22Rv1 (cell line): ENCODE measurements around the gene FLT4.
"Not testable (repeated sequence)": the region's sequence is repeated elsewhere in the genome, so short reads cannot be mapped to it uniquely, and the experiment has no call there.

Experiments used
- H3K27ac ChIP-seq: fragments of 450-650 bp; 2 replicates; pipeline ENCODE4 v1.5.1; 2017
- ZFX ChIP-seq: fragments of 450-650 bp; IDR thresholded peaks from 2 replicates; pipeline ENCODE4 v1.6.1; 2017; ENCODE audit warnings: antibody characterized with exemption, borderline replicate concordance
- TF ChIP-seq, protein P1 (sequence below): fragments of 450-650 bp; IDR thresholded peaks from 2 replicates; pipeline ENCODE4 v1.5.1; 2017; ENCODE audit warnings: mild to moderate bottlenecking

FLT4 gene

DNA sequence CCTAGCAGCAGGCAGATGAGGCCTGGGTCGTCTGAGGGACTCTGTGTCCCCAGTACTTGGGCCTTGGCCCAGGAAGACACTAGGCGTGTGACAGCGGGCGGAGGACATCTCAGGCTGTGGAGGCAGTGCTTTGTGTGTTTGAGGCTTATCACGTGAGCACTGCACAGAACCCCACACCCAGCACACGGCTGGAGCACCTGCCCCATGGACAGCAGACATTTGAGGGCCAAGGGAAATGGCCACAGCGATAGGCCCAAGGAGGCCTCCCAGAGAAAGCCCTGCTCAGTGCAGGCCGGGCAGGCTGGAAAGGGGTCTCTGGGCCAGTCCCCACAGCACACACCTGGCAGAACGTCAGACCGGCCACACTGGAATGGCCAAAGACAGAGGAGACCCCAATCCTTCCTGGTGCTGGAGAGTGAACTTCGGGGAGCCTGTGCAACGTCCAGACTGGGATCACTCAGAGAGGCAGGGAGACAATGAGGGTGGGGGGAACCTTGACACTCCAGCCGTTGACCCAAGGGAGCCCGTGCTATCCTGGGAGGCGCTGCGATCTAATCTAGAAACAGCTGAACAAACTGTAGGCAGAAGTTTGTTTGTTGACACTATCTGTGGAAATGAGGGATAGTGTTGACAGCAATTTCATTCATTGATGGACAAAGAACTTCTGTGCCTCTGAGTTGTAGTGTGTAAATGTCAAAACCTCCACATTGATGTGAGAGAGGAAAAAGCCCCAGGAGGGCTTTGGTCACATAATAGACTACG, 19.6 kb upstream of the FLT4 start:
- no peak for TF ChIP-seq ZFX
- TF ChIP-seq, protein P1, sequence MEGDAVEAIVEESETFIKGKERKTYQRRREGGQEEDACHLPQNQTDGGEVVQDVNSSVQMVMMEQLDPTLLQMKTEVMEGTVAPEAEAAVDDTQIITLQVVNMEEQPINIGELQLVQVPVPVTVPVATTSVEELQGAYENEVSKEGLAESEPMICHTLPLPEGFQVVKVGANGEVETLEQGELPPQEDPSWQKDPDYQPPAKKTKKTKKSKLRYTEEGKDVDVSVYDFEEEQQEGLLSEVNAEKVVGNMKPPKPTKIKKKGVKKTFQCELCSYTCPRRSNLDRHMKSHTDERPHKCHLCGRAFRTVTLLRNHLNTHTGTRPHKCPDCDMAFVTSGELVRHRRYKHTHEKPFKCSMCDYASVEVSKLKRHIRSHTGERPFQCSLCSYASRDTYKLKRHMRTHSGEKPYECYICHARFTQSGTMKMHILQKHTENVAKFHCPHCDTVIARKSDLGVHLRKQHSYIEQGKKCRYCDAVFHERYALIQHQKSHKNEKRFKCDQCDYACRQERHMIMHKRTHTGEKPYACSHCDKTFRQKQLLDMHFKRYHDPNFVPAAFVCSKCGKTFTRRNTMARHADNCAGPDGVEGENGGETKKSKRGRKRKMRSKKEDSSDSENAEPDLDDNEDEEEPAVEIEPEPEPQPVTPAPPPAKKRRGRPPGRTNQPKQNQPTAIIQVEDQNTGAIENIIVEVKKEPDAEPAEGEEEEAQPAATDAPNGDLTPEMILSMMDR, result no peak
- H3K27ac ChIP-seq, result no peak overlapping the region

DNA sequence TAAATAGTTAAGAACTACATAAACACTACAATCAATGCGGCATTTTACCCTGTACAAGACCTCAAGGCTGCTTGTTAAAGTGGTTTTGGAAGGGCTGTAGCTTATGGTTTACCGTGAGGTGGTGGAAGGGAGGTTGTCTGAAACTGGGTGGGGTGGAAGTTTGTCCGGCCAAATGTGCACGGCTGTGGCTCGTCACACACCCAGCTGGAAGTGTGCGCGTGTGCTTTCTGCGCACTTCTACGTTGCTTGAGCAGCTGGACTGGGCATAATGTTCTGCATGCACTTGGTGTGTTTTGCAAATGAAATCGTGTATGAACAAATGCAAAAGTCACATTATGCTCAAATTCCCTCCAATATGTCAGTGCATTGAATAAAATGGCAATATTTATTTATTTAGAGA, 17.4 kb upstream of the FLT4 start:
- TF ChIP-seq, protein P1, result no peak
- no peak for TF ChIP-seq ZFX
- H3K27ac ChIP-seq, result no peak overlapping the region

DNA sequence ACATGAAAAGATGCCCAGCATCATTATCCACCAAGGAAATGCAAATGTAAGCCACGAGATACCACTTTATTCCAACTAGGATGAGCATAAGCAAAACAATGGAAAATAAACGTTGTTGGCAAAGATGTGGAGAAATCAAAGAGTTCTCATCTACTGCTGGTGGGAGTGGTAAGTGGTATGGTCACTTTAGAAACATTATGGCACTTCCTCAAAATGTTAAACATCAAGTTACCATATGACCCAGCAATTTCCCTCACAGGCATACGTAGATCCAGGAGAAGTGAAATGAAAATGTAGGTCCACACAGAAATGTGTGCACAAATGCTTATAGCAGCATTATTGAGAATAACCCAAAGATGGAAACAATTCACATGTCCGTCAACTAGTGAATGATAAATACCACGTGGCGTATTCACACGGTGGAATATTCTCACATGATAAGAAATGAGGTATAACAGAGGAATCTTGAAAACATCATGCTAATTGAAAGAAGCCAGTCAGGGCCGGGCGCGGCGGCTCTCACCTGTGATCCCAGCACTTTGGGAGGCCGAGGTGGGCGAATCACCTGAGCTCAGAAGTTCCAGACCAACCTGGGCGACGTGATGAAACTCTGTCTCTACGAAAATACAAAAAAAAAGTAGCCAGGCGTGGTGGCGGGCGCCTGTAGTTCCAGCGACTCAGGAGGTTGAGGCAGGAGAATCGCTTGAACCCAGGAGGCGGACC, 16.4 kb upstream of the FLT4 start:
- no peak for TF ChIP-seq ZFX
- TF ChIP-seq, protein P1, result no peak

DNA sequence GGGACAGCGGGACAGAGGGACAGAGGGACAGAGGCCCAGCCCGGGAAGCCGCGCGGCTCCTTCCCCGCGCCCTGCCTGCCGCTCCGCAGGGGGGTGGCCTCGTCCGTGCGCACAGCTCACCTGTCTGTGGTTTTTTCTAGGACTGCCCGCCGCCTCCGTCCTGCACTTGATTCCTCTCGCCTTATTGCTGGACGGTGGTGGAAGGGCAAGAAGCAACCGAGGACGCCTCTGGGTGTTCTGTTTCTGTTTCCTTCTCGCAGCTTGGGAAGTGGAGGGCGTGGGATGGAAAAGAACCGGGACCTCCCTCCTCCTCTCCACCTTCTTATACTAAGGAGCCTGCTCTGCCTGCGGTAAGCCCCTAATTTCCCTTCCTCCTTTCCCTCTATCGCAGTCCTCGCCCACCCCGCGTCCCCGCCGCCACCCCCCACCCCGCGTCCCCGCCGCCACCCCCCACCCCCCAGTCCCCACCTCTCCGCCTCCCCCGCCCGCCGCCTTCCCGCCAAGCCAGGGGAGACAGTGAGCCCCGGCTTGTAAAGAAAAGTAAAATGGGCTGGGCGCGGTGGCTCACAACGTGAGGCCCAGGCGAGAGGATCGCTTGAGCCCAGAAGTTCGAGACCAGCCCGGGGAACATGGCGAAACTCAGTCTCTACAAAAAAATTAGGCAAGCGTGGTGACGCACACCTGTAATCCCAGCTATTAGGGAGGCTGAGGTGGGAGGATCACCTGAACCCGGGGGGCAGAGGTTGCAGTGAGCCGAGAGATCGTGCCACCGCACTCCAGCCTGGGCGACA, 9.6 kb upstream of the FLT4 start:
- TF ChIP-seq, protein P1, result no peak
- no peak for TF ChIP-seq ZFX
- H3K27ac ChIP-seq, result no peak overlapping the region

More for the DNA sequence above, 16.4 kb upstream of the FLT4 start:
- H3K27ac ChIP-seq, result no peak overlapping the region

DNA sequence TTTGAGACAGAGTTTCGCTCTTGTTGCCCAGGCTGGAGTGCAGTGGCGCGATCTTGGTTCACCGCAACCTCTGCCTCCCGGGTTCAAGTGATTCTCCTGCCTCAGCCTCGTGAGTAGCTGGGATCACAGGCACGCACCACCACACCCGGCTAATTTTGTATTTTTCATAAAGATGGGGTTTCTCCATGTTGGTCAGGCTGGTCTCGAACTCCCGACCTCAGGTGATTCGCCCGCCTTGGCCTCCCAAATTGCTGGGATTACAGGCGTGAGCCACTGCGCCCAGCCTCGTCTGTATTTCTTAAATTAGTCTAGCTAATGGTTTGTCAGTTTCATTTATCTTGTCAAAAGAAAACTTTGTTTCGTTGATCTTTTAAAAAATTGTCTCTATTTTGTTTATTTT, 5.8 kb upstream of the FLT4 start:
- H3K27ac ChIP-seq, result not testable (repeated sequence)

DNA sequence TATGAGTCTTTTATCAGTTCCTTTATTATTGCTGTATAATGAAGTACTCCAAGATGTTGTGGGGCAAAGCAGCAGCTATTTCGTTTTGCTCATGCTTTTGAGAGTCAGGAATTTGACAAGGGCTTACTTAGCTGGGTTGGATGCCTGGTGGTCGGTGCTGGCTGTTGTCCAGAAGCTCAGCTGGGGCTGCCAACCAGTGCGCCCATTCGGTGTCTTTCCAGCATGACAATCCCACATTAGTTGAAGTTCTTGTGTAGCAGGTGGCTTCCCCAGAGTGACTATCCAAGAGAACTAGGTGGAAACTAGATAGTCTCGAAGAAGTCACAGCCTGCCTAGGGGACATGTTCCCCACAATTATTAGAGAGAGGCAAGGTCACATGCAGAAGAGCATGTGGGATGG, 3.4 kb upstream of the FLT4 start:
- TF ChIP-seq ZFX, result no peak
- TF ChIP-seq, protein P1, result no peak
- H3K27ac ChIP-seq, result no peak overlapping the region

DNA sequence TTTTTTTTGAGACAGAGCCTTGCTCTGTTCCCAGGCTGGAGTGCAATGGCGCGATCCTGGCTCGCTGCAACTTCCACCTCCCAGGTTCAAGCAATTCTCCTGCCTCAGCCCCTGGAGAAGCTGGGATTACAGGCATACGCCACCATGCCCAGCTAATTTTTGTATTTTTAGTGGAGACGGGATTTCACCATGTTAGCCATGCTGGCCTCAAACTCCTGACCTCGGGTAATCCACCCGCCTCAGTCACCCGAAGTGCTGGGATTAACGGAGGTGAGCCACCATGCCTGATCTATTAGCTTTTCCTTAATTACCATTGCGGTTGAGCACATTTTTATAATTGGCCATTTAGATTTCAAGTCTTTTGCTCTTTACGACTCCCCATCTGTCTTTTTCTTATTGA, 2.9 kb upstream of the FLT4 start:
- TF ChIP-seq ZFX, result no peak
- TF ChIP-seq, protein P1, result no peak
- no peak overlapping the region for H3K27ac ChIP-seq
